HCT116 (cell line): Measurements from ENCODE around the gene ACYP2. TPM values are rescaled to one million over a fixed set of nuclear protein-coding genes. Genes with fewer than 3 reads are reported as not detected.
A peak's percentile ranks its signal among the peaks of the same experiment; 100 is the strongest.

ENCODE experiments used
- ATAC-seq: fragments of 200-7000 bp; cut with Tn5 transposase; 2 replicates; pipeline ENCODE4 v1.9.1; 2020; ENCODE audit warnings: mild to moderate bottlenecking, moderate library complexity
- BruUV-seq: library from RNA; stranded (reverse); fragments of 400-500 nt; replicated peaks from 2 replicates; lab custom pipeline; 2021; lab: Mats Ljungman, UMichigan
- CTCF ChIA-PET: fragments of 300-600 bp; sonication (Branson Sonifier 250); formaldehyde crosslinking; loops from one replicate; lab custom pipeline; 2021; ENCODE audit warnings: antibody characterized with exemption; lab: Charles Lee
- POLR2A ChIA-PET: fragments of 300-600, 350-600 bp; sonication (Branson Sonifier 250); formaldehyde crosslinking; loops from one replicate; lab custom pipeline; 2021; ENCODE audit warnings: antibody characterized with exemption; lab: Charles Lee
- RAD21 ChIA-PET, 2 experiments: fragments of 300-600 bp; sonication (Branson Sonifier 250); formaldehyde crosslinking; loops; one replicate each; lab custom pipeline; 2023; ENCODE audit warnings: low total read pairs in 2 of 2; ENCODE audit not compliant: uncharacterized antibody in 2 of 2, unreplicated experiment in 2 of 2, low non-redundant PET in 1 of 2; lab: Charles Lee
- DNase-seq: peaks from one replicate; pipeline ENCODE4 v3.0.0-alpha.2; 2010; ENCODE audit warnings: low read depth, low spot score
- H2AFZ ChIP-seq: fragments of 200-600 bp; shearing (Covaris generic), sonication (generic); 2 replicates; pipeline ENCODE4 v1.6.1; 2017; ENCODE audit warnings: low read depth, mixed run types, mixed read lengths, antibody characterized with exemption, low read length; ENCODE audit not compliant: poor library complexity, severe bottlenecking
- H3K27ac ChIP-seq: 2 replicates; pipeline ENCODE4 v1.5.1; 2012; ENCODE audit warnings: low read depth, low read length
- H3K27me3 ChIP-seq: fragments of 200-600 bp; sonication (generic); 2 replicates; pipeline ENCODE4 v1.6.1; 2016; ENCODE audit warnings: mixed run types, low read length, mixed read lengths; ENCODE audit not compliant: insufficient read depth
- H3K36me3 ChIP-seq, 2 experiments: fragments of 200-500 bp in 1 of 2; fragments of 200-600 bp in 1 of 2; sonication (Bioruptor generic) in 1 of 2; sonication (generic) in 1 of 2; 2 replicates each; pipeline versions ENCODE4 v1.5.1 to v1.6.1; 2014 to 2016; ENCODE audit warnings: low read length in 2 of 2, inconsistent platforms in 1 of 2, mixed read lengths in 1 of 2, mixed run types in 1 of 2; ENCODE audit not compliant: insufficient read depth in 2 of 2, control insufficient read depth in 1 of 2
- H3K4me1 ChIP-seq, 2 experiments: fragments of 200-600 bp in 1 of 2; sonication (generic) in 1 of 2; 2 replicates each; pipeline versions ENCODE4 v1.5.1 to v1.6.1; 2012 to 2017; ENCODE audit warnings: low read length in 2 of 2, inconsistent platforms in 1 of 2, mild to moderate bottlenecking in 1 of 2, mixed read lengths in 1 of 2, mixed run types in 1 of 2, moderate library complexity in 1 of 2; ENCODE audit not compliant: insufficient read depth in 2 of 2, control insufficient read depth in 1 of 2
- H3K4me2 ChIP-seq: fragments of 200-600 bp; sonication (generic); 2 replicates; pipeline ENCODE4 v1.6.1; 2017; ENCODE audit warnings: mixed run types, low read length, mixed read lengths
- H3K4me3 ChIP-seq, 2 experiments: fragments of 200-600 bp in 1 of 2; sonication (generic) in 1 of 2; replicated peaks in 1 of 2; 2 replicates each; pipeline ENCODE4 v1.5.1; 2011 to 2016; ENCODE audit warnings: low read length in 2 of 2, control low read depth in 1 of 2, low read depth in 1 of 2, mild to moderate bottlenecking in 1 of 2, mixed read lengths in 1 of 2, mixed run types in 1 of 2
- H3K79me2 ChIP-seq: fragments of 200-600 bp; sonication (generic); 2 replicates; pipeline ENCODE4 v1.6.1; 2017; ENCODE audit warnings: mild to moderate bottlenecking, mixed run types, low read length, moderate library complexity, mixed read lengths; ENCODE audit not compliant: insufficient read depth
- H3K9ac ChIP-seq: fragments of 200-600 bp; sonication (generic); 2 replicates; pipeline ENCODE4 v1.6.1; 2016; ENCODE audit warnings: low read length, mixed read lengths
- H3K9me2 ChIP-seq: fragments of 200-600 bp; sonication (generic), shearing (Covaris generic); 2 replicates; pipeline ENCODE4 v1.6.1; 2017; ENCODE audit warnings: mixed run types, mild to moderate bottlenecking, moderate library complexity; ENCODE audit not compliant: insufficient read depth
- H3K9me3 ChIP-seq, 2 experiments: fragments of 200-500 bp in 1 of 2; fragments of 200-600 bp in 1 of 2; sonication (Bioruptor generic) in 1 of 2; sonication (generic) in 1 of 2; 2 replicates each; pipeline ENCODE4 v1.6.1; 2014 to 2017; ENCODE audit warnings: low read length in 2 of 2, mixed read lengths in 2 of 2, inconsistent platforms in 1 of 2, low read depth in 1 of 2, mild to moderate bottlenecking in 1 of 2, mixed run types in 1 of 2, moderate library complexity in 1 of 2; ENCODE audit not compliant: control insufficient read depth in 1 of 2, insufficient read depth in 1 of 2
- H4K20me1 ChIP-seq: fragments of 200-600 bp; sonication (generic), shearing (Covaris generic); 2 replicates; pipeline ENCODE4 v1.6.1; 2017; ENCODE audit warnings: mixed run types, mild to moderate bottlenecking, moderate library complexity; ENCODE audit not compliant: insufficient read depth
- CTCF ChIP-seq, 3 experiments: fragments of 200-600 bp in 1 of 3; sonication (generic) in 1 of 3; IDR thresholded peaks in 2 of 3; conservative IDR thresholded peaks in 1 of 3; 2 replicates each; pipeline ENCODE4 v1.5.1; 2012 to 2017; ENCODE audit warnings: low read depth in 2 of 3, low read length in 2 of 3, antibody characterized with exemption in 1 of 3, borderline replicate concordance in 1 of 3, control low read depth in 1 of 3, mild to moderate bottlenecking in 1 of 3, mixed read lengths in 1 of 3, mixed run types in 1 of 3, moderate library complexity in 1 of 3; ENCODE audit not compliant: insufficient read depth in 1 of 3
- MAX ChIP-seq: IDR thresholded peaks from 2 replicates; pipeline ENCODE4 v1.6.1; 2012
- RAD21 ChIP-seq: IDR thresholded peaks from 2 replicates; pipeline ENCODE4 v1.6.1; 2012; ENCODE audit warnings: low read depth, mild to moderate bottlenecking
- intact Hi-C: fragments of 100-400 bp; cut with micrococcal nuclease; formaldehyde crosslinking; loops from 2 replicates; pipeline ENCODE4 v1.10.0; 2022
- total RNA-seq: library from RNA; stranded (reverse); gene quantifications from one replicate; pipeline ENCODE4 v1.2.1, GENCODE V29; 2021; ENCODE audit not compliant: unreplicated experiment

Gene ACYP2
- total RNA-seq, 1 experiment from 2014 or later = 9.4 TPM

GRCh38 chr2:54106631-54107454 lies 8.6 kb upstream of the ACYP2 start:
- no peaks in the 10 kb centered on the region for H3K27me3 ChIP-seq
- 0 out of 4 replicates have a peak overlapping the region, but pooled peaks of 1 of the 2 experiments have one; percentile 13 for H3K4me3 ChIP-seq
- H3K36me3 ChIP-seq = no peaks in the 10 kb centered on the region
- H3K9me2 ChIP-seq = no peaks in the 10 kb centered on the region
- POLR2A ChIA-PET = interaction anchor here (0.6 kb wide), 1 partner anchor 9 kb away, joined by 3 read pairs; the partner anchor contains the start of gene ACYP2
- H3K79me2 ChIP-seq = no peaks in the 10 kb centered on the region
- no TSS peak for BruUV-seq
- intact Hi-C loops = loop anchor here (1.0 to 10.0 kb wide), 5 partner anchors 396 to 1068 kb away; no protein-coding TSS in a partner anchor
- CTCF ChIA-PET = interaction anchor here (0.6 to 2.8 kb wide), 32 partner anchors 8 to 1068 kb away, joined by 3 to 58 read pairs (median 4); partner anchors contain the start of gene ACYP2
- ATAC-seq (peak; percentile 80), DNase-seq (peak; percentile 53)
- H3K9ac ChIP-seq = no peak overlapping the region
- H3K4me2 ChIP-seq = peak overlapping the region; percentile 27
- H2AFZ ChIP-seq = no peak overlapping the region
- peaks cover 12 to 18% of the 10 kb centered on the region in 2 experiments for H3K4me1 ChIP-seq
- no peaks in the 10 kb centered on the region for H4K20me1 ChIP-seq
- RAD21 ChIA-PET = interaction anchor here (0.9 to 1.5 kb wide), 5 partner anchors 54 to 732 kb away, joined by 3 to 9 read pairs (median 4); no protein-coding TSS in a partner anchor
- H3K27ac ChIP-seq = no peak overlapping the region
- no peaks in the 10 kb centered on the region for H3K9me3 ChIP-seq
- TF ChIP-seq RAD21 = peak; percentile 88
- no peak for TF ChIP-seq MAX
- TF ChIP-seq CTCF (IDR thresholded peaks at IDR 0.05 in 2 of 3, conservative IDR thresholded peaks at IDR 0.05 in 1 of 3; ENCODE audit: borderline replicate concordance in 1 of 3, insufficient read depth in 1 of 3, low read depth in 2 of 3, low read length in 2 of 3) = peak; percentile 74 to 81 (median 78); a peak in 5 of 6 replicates
